ENCODE results near the gene POP5.

DNA sequence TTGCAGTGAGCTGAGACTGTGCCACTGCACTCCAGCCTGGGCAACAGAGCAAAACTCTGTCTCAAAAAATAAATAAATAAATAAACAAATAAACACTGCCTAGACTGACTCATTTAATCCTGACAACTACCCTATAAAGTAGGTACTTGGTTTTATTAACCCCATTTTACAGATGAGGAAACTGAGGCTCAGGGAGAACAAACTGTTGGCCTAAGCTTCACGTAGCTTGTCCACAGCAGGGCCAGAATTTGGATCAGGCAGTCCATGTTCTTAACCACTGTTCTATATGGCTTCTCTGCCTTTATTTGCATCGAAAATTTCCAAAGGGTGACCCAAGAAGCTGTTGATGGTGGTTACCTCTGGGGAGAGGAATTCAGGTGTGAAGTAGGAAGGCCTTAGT, 5.7 kb upstream of the POP5 start:
- TF ChIP-seq POLR2A (IDR thresholded peaks at IDR 0.05): no peak
- TF ChIP-seq, protein P1, sequence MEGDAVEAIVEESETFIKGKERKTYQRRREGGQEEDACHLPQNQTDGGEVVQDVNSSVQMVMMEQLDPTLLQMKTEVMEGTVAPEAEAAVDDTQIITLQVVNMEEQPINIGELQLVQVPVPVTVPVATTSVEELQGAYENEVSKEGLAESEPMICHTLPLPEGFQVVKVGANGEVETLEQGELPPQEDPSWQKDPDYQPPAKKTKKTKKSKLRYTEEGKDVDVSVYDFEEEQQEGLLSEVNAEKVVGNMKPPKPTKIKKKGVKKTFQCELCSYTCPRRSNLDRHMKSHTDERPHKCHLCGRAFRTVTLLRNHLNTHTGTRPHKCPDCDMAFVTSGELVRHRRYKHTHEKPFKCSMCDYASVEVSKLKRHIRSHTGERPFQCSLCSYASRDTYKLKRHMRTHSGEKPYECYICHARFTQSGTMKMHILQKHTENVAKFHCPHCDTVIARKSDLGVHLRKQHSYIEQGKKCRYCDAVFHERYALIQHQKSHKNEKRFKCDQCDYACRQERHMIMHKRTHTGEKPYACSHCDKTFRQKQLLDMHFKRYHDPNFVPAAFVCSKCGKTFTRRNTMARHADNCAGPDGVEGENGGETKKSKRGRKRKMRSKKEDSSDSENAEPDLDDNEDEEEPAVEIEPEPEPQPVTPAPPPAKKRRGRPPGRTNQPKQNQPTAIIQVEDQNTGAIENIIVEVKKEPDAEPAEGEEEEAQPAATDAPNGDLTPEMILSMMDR (IDR thresholded peaks at IDR 0.05): no peak
